Activated B cell treated with CpG ODN at 0.5 μM for 24 hours (primary cell): ENCODE results near the gene MPDZ. TPM values are rescaled to one million over a fixed set of nuclear protein-coding genes. Genes with fewer than 3 reads are reported as not detected.

Source experiments
- ATAC-seq: fragments of 200-7000 bp; cut with Tn5 transposase; one replicate; pipeline ENCODE4 v1.10.0; 2021; ENCODE audit warnings: low read depth, mild to moderate bottlenecking, moderate library complexity
- CTCF ChIA-PET: fragments of 350-600 bp; sonication (Branson Sonifier 250); formaldehyde crosslinking; loops from one replicate; lab custom pipeline; 2021; ENCODE audit warnings: antibody characterized with exemption; lab: Charles Lee
- POLR2A ChIA-PET: fragments of 350-600 bp; sonication (Branson Sonifier 250); formaldehyde crosslinking; loops from one replicate; lab custom pipeline; 2021; ENCODE audit warnings: antibody characterized with exemption; lab: Charles Lee
- DNase-seq: peaks from one replicate; pipeline ENCODE4 v3.0.0; 2022
- H3K27ac Mint-ChIP-seq: one replicate; pipeline ENCODE4 v1.8.0; 2020; ENCODE audit warnings: mixed read lengths
- H3K27me3 Mint-ChIP-seq: one replicate; pipeline ENCODE4 v1.8.0; 2021; ENCODE audit warnings: mixed read lengths
- H3K36me3 Mint-ChIP-seq: one replicate; pipeline ENCODE4 v1.8.0; 2021; ENCODE audit warnings: low read depth, mixed read lengths
- H3K4me1 Mint-ChIP-seq: one replicate; pipeline ENCODE4 v1.8.0; 2021; ENCODE audit warnings: mixed read lengths
- H3K4me3 Mint-ChIP-seq: one replicate; pipeline ENCODE4 v1.8.0; 2020; ENCODE audit warnings: mild to moderate bottlenecking, mixed read lengths
- H3K9me3 Mint-ChIP-seq: one replicate; pipeline ENCODE4 v1.8.0; 2020; ENCODE audit warnings: mixed read lengths
- CTCF ChIP-seq: fragments of 200-600 bp; IDR thresholded peaks from one replicate; pipeline ENCODE4 v1.8.0; 2022; ENCODE audit warnings: antibody characterized with exemption, mild to moderate bottlenecking
- intact Hi-C: fragments of 100-400 bp; cut with micrococcal nuclease; formaldehyde crosslinking; loops from one replicate; pipeline ENCODE4 v1.15.1; 2024
- total RNA-seq: library from RNA; stranded (reverse); gene quantifications from 2 replicates; pipeline ENCODE4 v1.2.3, GENCODE V29; 2022

MPDZ gene
- total RNA-seq, 1 donor from 2014 or later = not detected

- no peak for ATAC-seq
- Mint-ChIP-seq H3K4me1 (no peaks in the 10 kb centered on the region), H3K27me3 (no peaks in the 10 kb centered on the region), H3K27ac (no peak overlapping the region), H3K36me3 (no peaks in the 10 kb centered on the region), H3K9me3 (peaks cover 6% of the 10 kb centered on the region), H3K4me3 (no peak overlapping the region)
- intact Hi-C loops = no loop called here
- no peak for TF ChIP-seq CTCF
- ChIA-PET POLR2A (no interaction called here), CTCF (no interaction called here)
- no peak for DNase-seq
Observed at GRCh38 chr9:13295556-13295955, 16.1 kb upstream of the MPDZ start.

- Mint-ChIP-seq H3K9me3 (peaks cover 4% of the 10 kb centered on the region), H3K27me3 (no peaks in the 10 kb centered on the region), H3K4me3 (no peak overlapping the region), H3K27ac (no peak overlapping the region), H3K36me3 (no peaks in the 10 kb centered on the region), H3K4me1 (no peaks in the 10 kb centered on the region)
- CTCF ChIA-PET = no interaction called here
- intact Hi-C loops = no loop called here
- POLR2A ChIA-PET = no interaction called here
- no peak for TF ChIP-seq CTCF
- no peak for DNase-seq
- ATAC-seq = no peak
Observed at GRCh38 chr9:13292782-13293181, 13.3 kb upstream of the MPDZ start.

GRCh38 chr9:13292158-13292557 is 12.7 kb upstream of the MPDZ start:
- ATAC-seq (no peak), DNase-seq (no peak)
- H3K27me3 Mint-ChIP-seq = no peaks in the 10 kb centered on the region
- H3K36me3 Mint-ChIP-seq = no peaks in the 10 kb centered on the region
- ChIA-PET CTCF (no interaction called here), POLR2A (no interaction called here)
- H3K9me3 Mint-ChIP-seq = peaks cover 4% of the 10 kb centered on the region
- H3K4me1 Mint-ChIP-seq = no peaks in the 10 kb centered on the region
- intact Hi-C loops = no loop called here
- TF ChIP-seq CTCF = no peak
- no peak overlapping the region for H3K27ac Mint-ChIP-seq
- no peak overlapping the region for H3K4me3 Mint-ChIP-seq

- Mint-ChIP-seq H3K4me3 (no peak overlapping the region), H3K36me3 (no peaks in the 10 kb centered on the region), H3K4me1 (no peaks in the 10 kb centered on the region), H3K9me3 (peaks cover 4% of the 10 kb centered on the region), H3K27me3 (no peaks in the 10 kb centered on the region), H3K27ac (no peak overlapping the region)
- ChIA-PET POLR2A (no interaction called here), CTCF (no interaction called here)
- DNase-seq (no peak), ATAC-seq (no peak)
- intact Hi-C loops = no loop called here
- no peak for TF ChIP-seq CTCF
Observed at GRCh38 chr9:13291718-13292117, 12.2 kb upstream of the MPDZ start.

- no peaks in the 10 kb centered on the region for H3K36me3 Mint-ChIP-seq
- peaks cover 7% of the 10 kb centered on the region for H3K27me3 Mint-ChIP-seq
- POLR2A ChIA-PET = no interaction called here
- no peaks in the 10 kb centered on the region for H3K4me1 Mint-ChIP-seq
- DNase-seq = no peak
- no peak overlapping the region for H3K4me3 Mint-ChIP-seq
- intact Hi-C loops = no loop called here
- TF ChIP-seq CTCF = no peak
- no peaks in the 10 kb centered on the region for H3K9me3 Mint-ChIP-seq
- CTCF ChIA-PET = no interaction called here
- no peak for ATAC-seq
- no peak overlapping the region for H3K27ac Mint-ChIP-seq
Observed at GRCh38 chr9:13284011-13284410, 4.5 kb upstream of the MPDZ start.
